Naive thymus-derived CD4-positive, alpha-beta T cell (primary cell): Measurements from ENCODE around the gene MCC. TPM values are rescaled to one million over a fixed set of nuclear protein-coding genes. Genes with fewer than 3 reads are reported as not detected.

Experiments
- ATAC-seq: fragments of 150-1000 bp; cut with Tn5 transposase; 2 replicates; pipeline ENCODE4 v1.10.0; 2021; ENCODE audit warnings: mild to moderate bottlenecking, moderate library complexity
- CTCF ChIA-PET: fragments of 350-600 bp; sonication (Branson Sonifier 250); formaldehyde crosslinking; loops from one replicate; lab custom pipeline; 2021; ENCODE audit warnings: antibody characterized with exemption; lab: Charles Lee
- POLR2A ChIA-PET: fragments of 350-600 bp; sonication (Branson Sonifier 250); formaldehyde crosslinking; loops from one replicate; lab custom pipeline; 2021; ENCODE audit warnings: antibody characterized with exemption, inconsistent platforms; lab: Charles Lee
- DNase-seq, 9 donors: peaks; one replicate each; pipeline versions ENCODE4 v3.0.0 to v3.0.0-alpha.2; 2020 to 2022; ENCODE audit warnings: mixed read lengths in 1 of 9
- H3K27ac ChIP-seq: one replicate; pipeline ENCODE4 v1.7.0; 2013; ENCODE audit warnings: mild to moderate bottlenecking, low read depth, low read length, moderate library complexity
- H3K27me3 ChIP-seq, 2 donors: one replicate each; pipeline ENCODE4 v1.7.0; 2013; ENCODE audit warnings: low read length in 2 of 2, mild to moderate bottlenecking in 2 of 2, moderate library complexity in 2 of 2; ENCODE audit not compliant: control insufficient read depth in 2 of 2, insufficient read depth in 2 of 2
- H3K36me3 ChIP-seq, 3 experiments: 1 replicate in 2 of 3; 2 replicates in 1 of 3; pipeline ENCODE4 v1.7.0; 2013; ENCODE audit warnings: low read length in 3 of 3, mild to moderate bottlenecking in 3 of 3, moderate library complexity in 1 of 3; ENCODE audit not compliant: insufficient read depth in 3 of 3, control insufficient read depth in 2 of 3
- H3K4me1 ChIP-seq, 2 donors: one replicate each; pipeline ENCODE4 v1.7.0; 2013; ENCODE audit warnings: low read length in 2 of 2, mild to moderate bottlenecking in 2 of 2, moderate library complexity in 1 of 2; ENCODE audit not compliant: control insufficient read depth in 2 of 2, insufficient read depth in 2 of 2
- H3K4me3 ChIP-seq: 2 replicates; pipeline ENCODE4 v1.7.0; 2013; ENCODE audit warnings: mild to moderate bottlenecking, low read length
- H3K9me3 ChIP-seq, 3 experiments: 1 replicate in 2 of 3; 2 replicates in 1 of 3; pipeline ENCODE4 v1.7.0; 2013; ENCODE audit warnings: low read length in 3 of 3; ENCODE audit not compliant: control insufficient read depth in 2 of 3
- H3K27ac Mint-ChIP-seq, 9 donors: one replicate each; pipeline ENCODE4 v1.8.0; 2020 to 2022; ENCODE audit warnings: mixed read lengths in 9 of 9, mild to moderate bottlenecking in 8 of 9, moderate library complexity in 5 of 9, inconsistent platforms in 2 of 9
- H3K27me3 Mint-ChIP-seq, 5 donors: one replicate each; pipeline ENCODE4 v1.8.0; 2021 to 2022; ENCODE audit warnings: mixed read lengths in 5 of 5, mild to moderate bottlenecking in 1 of 5
- H3K36me3 Mint-ChIP-seq, 5 donors: one replicate each; pipeline ENCODE4 v1.8.0; 2020 to 2022; ENCODE audit warnings: mixed read lengths in 5 of 5, mild to moderate bottlenecking in 3 of 5, inconsistent platforms in 1 of 5
- H3K4me1 Mint-ChIP-seq, 7 donors: one replicate each; pipeline ENCODE4 v1.8.0; 2020 to 2022; ENCODE audit warnings: mixed read lengths in 7 of 7, mild to moderate bottlenecking in 3 of 7, inconsistent platforms in 1 of 7
- H3K4me3 Mint-ChIP-seq, 10 donors: one replicate each; pipeline ENCODE4 v1.8.0; 2020 to 2022; ENCODE audit warnings: mild to moderate bottlenecking in 10 of 10, mixed read lengths in 10 of 10, moderate library complexity in 6 of 10, inconsistent platforms in 2 of 10
- H3K9me3 Mint-ChIP-seq, 11 donors: one replicate each; pipeline ENCODE4 v1.8.0; 2020 to 2022; ENCODE audit warnings: mixed read lengths in 11 of 11, mild to moderate bottlenecking in 4 of 11, inconsistent platforms in 1 of 11, moderate library complexity in 1 of 11
- intact Hi-C, 2 donors: fragments of 100-400 bp; cut with micrococcal nuclease; formaldehyde crosslinking; loops; one replicate each; pipeline ENCODE4 v1.15.1; 2023
- polyA plus RNA-seq, 2 donors: library from polyadenylated mRNA; unstranded; fragments of 300-500 nt; fragmentation: Illumina TruSeq; gene quantifications; one replicate each; pipeline ENCODE4 v1.2.3, GENCODE V29; 2021
- total RNA-seq, 6 experiments: library from RNA in 5 of 6; stranded (reverse) in 5 of 6; gene quantifications; 1 replicate in 5 of 6; 2 replicates in 1 of 6; pipeline ENCODE4 v1.2.3 and lab custom pipeline; 2021 to 2026

Gene MCC
- total and polyA plus RNA-seq, 7 experiments from 2014 or later = 0.56 to 3.0 (median 0.89) TPM

DNA sequence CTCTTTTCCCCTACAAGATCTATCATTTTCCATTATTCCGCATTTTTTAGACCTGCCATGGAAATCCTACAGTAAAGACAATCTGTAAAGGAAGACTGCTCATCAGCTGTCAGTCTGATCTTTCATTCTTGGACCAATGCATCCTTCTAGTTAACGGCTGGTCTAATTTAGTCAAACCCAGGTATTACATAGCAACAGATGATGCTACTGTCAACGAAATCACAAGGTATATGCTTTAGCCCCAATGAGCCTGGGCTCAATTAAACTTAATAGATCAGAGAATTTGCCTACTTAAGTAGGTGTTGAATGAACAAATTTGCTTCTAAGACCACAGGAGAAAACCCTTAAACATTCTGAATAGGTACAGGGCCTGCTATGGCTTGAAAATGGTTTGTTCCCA is 260.5 kb downstream of the MCC start:
- CTCF ChIA-PET = no interaction called here
- H3K4me1 ChIP-seq = no peaks in the 10 kb centered on the region

DNA sequence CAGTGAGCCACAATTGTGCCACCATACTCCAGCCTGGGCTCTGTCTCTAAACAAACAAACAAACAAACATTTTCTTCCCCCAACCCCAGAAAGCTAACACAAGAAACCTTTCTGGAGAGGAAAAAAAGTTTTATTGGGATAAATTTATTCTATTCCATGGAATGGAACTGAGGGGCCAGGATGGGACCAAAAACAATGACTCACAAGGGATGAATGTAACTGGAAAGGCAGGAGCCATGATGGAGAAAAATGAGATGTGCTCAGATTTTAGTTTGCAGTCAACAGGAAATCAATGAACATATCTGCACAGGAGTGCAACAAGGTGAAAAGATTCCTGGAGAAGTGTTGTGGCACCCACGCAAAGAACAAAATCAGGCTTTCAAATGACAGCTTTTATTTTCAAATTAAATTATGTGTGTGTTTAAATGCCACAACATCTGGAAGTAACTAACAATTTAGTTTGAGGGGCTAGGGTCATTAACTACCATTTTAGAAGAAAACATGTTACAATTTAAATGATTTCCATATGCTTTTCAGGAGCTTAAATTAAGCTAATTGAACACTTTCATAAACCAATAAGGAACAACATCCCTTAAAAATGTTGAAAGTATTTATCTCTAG is 262.0 kb downstream of the MCC start:
- no peaks in the 10 kb centered on the region for H3K36me3 ChIP-seq
- H3K4me3 ChIP-seq = no peak overlapping the region
- ATAC-seq (no peak), DNase-seq (no peak)
- ChIA-PET POLR2A (no interaction called here), CTCF (no interaction called here)
- intact Hi-C loops = no loop called here
- H3K36me3 Mint-ChIP-seq = peaks cover 0 to 8% (median 0%) of the 10 kb centered on the region in 5 donors
- H3K9me3 Mint-ChIP-seq = peaks cover 0 to 1% (median 0%) of the 10 kb centered on the region in 11 donors
- peaks cover 0 to 26% (median 15%) of the 10 kb centered on the region in 5 donors for H3K27me3 Mint-ChIP-seq
- no peak overlapping the region for H3K27ac Mint-ChIP-seq
- no peak overlapping the region for H3K27ac ChIP-seq
- H3K27me3 ChIP-seq = no peaks in the 10 kb centered on the region
- no peaks in the 10 kb centered on the region for H3K9me3 ChIP-seq
- H3K4me3 Mint-ChIP-seq = no peak overlapping the region
- H3K4me1 Mint-ChIP-seq = peaks cover 0 to 2% (median 0%) of the 10 kb centered on the region in 7 donors
- no peaks in the 10 kb centered on the region for H3K4me1 ChIP-seq

More for the DNA sequence above, 260.5 kb downstream of the MCC start:
- Mint-ChIP-seq H3K9me3 (peaks cover 0 to 1% (median 0%) of the 10 kb centered on the region in 11 donors), H3K27ac (no peak overlapping the region), H3K4me3 (no peak overlapping the region), H3K4me1 (peaks cover 0 to 2% (median 0%) of the 10 kb centered on the region in 7 donors), H3K36me3 (peaks cover 0 to 8% (median 0%) of the 10 kb centered on the region in 5 donors), H3K27me3 (peaks cover 0 to 32% (median 15%) of the 10 kb centered on the region in 5 donors)
- no peaks in the 10 kb centered on the region for H3K36me3 ChIP-seq
- intact Hi-C loops = no loop called here
- ATAC-seq (no peak), DNase-seq (no peak)
- H3K27me3 ChIP-seq = no peaks in the 10 kb centered on the region
- no peaks in the 10 kb centered on the region for H3K9me3 ChIP-seq
- H3K4me3 ChIP-seq = no peak overlapping the region
- POLR2A ChIA-PET = no interaction called here
- H3K27ac ChIP-seq = no peak overlapping the region

DNA sequence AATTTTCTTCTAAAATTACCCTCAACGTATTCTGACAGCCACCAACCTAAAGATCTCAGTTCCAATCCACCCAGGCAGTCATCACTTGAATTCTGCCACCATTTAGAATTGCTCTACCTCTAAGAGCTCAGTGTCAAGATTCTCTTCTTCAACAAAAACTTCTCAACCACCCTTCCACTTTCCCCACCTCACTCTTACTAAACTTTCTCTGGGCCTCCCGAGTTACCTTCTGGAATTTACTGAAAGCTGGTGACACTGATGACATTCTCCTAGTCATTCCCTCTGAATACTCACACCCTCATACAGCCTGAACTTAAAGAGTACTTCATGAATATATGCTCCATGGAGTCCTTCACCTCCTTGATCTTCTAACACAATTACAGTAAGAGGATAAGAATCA is 263.0 kb downstream of the MCC start:
- ATAC-seq = no peak
- Histone ChIP-seq H3K36me3 (no peaks in the 10 kb centered on the region), H3K27ac (no peak overlapping the region), H3K4me1 (no peaks in the 10 kb centered on the region), H3K9me3 (no peaks in the 10 kb centered on the region), H3K4me3 (no peak overlapping the region), H3K27me3 (no peaks in the 10 kb centered on the region)
- H3K9me3 Mint-ChIP-seq = peaks cover 0 to 1% (median 0%) of the 10 kb centered on the region in 11 donors
- peaks cover 0 to 2% (median 0%) of the 10 kb centered on the region in 7 donors for H3K4me1 Mint-ChIP-seq
- POLR2A ChIA-PET = no interaction called here
- H3K27ac Mint-ChIP-seq = no peak overlapping the region
- CTCF ChIA-PET = no interaction called here
- H3K4me3 Mint-ChIP-seq = no peak overlapping the region
- H3K36me3 Mint-ChIP-seq = peaks cover 0 to 8% (median 0%) of the 10 kb centered on the region in 5 donors
- no peak for DNase-seq
- peaks cover 0 to 21% (median 15%) of the 10 kb centered on the region in 5 donors for H3K27me3 Mint-ChIP-seq
- intact Hi-C loops = no loop called here

DNA sequence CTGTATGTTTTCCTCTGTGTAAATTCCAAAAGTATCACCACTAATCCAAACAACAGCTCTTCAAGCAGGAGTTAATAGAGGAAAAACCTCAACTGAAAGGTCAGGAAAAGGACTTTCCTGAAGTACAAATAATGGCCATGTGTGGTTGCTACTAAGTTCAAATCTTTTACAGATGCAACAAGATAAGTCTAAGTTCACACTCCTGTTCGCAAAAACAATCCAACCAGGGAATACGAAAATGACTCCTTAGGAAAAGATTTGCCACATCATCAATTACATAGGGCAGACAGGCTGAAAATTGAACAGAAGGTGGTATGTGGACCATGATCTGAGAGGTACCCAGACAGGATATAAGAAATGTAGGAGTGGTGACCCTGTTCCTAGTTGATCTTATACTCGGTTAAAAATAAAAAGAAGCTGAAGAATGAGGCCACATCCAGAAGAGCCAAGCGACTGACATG is 263.6 kb downstream of the MCC start:
- Histone ChIP-seq H3K4me3 (no peak overlapping the region), H3K36me3 (no peaks in the 10 kb centered on the region), H3K27me3 (no peaks in the 10 kb centered on the region), H3K4me1 (no peaks in the 10 kb centered on the region), H3K9me3 (no peaks in the 10 kb centered on the region), H3K27ac (no peak overlapping the region)
- no peak overlapping the region for H3K4me3 Mint-ChIP-seq
- H3K9me3 Mint-ChIP-seq = peaks cover 0 to 1% (median 0%) of the 10 kb centered on the region in 11 donors
- H3K27ac Mint-ChIP-seq = no peak overlapping the region
- no peak for ATAC-seq
- ChIA-PET CTCF (no interaction called here), POLR2A (no interaction called here)
- no peak for DNase-seq
- H3K4me1 Mint-ChIP-seq = peaks cover 0 to 2% (median 0%) of the 10 kb centered on the region in 7 donors
- H3K36me3 Mint-ChIP-seq = peaks cover 0 to 8% (median 0%) of the 10 kb centered on the region in 5 donors
- peaks cover 0 to 17% (median 13%) of the 10 kb centered on the region in 5 donors for H3K27me3 Mint-ChIP-seq
- intact Hi-C loops = no loop called here

DNA sequence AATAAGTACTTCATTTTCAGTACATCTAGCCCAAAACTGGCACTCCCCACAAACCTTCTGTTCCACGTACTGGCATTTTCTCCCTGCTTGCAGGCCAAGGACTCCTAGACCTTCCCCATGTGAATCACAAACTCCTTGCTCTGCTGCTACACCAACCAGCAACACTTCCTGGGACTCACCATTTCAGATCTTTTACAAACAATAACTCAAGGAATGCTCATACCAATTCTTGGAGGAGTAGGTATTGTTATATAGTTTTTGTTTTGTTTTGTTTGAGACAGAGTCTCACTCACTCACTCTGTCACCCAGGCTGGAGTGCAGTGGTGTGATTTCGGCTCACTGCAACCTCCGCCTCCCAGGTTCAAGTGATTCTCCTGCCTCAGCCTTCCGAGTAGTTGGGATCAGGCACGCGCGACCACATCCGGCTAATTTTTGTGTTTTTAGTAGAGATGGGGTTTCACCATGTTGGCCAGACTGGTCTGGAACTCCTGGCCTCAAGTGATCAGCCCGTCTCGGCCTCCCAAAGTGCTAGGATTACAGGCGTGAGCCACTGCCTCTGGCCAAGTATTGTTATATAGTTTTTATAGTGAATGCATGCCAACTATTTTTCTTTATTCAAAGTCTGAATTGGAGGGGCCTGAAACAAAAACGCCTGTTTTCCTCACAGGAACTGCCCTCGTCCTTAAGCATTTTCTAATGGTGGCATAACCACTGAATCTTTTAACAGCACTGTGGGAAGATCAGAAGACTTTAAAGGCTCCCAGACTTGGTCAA is 264.2 kb downstream of the MCC start:
- no peaks in the 10 kb centered on the region for H3K9me3 ChIP-seq
- Mint-ChIP-seq H3K36me3 (peaks cover 0 to 7% (median 0%) of the 10 kb centered on the region in 5 donors), H3K4me3 (no peak overlapping the region), H3K27me3 (peaks cover 0 to 17% (median 13%) of the 10 kb centered on the region in 5 donors), H3K9me3 (peaks cover 0 to 1% (median 0%) of the 10 kb centered on the region in 11 donors), H3K27ac (no peak overlapping the region), H3K4me1 (peaks cover 0 to 2% (median 0%) of the 10 kb centered on the region in 7 donors)
- ChIA-PET POLR2A (no interaction called here), CTCF (no interaction called here)
- no peaks in the 10 kb centered on the region for H3K27me3 ChIP-seq
- H3K4me1 ChIP-seq = no peaks in the 10 kb centered on the region
- ATAC-seq (no peak), DNase-seq (no peak)
- no peaks in the 10 kb centered on the region for H3K36me3 ChIP-seq
- intact Hi-C loops = no loop called here
- no peak overlapping the region for H3K27ac ChIP-seq
- H3K4me3 ChIP-seq = no peak overlapping the region

DNA sequence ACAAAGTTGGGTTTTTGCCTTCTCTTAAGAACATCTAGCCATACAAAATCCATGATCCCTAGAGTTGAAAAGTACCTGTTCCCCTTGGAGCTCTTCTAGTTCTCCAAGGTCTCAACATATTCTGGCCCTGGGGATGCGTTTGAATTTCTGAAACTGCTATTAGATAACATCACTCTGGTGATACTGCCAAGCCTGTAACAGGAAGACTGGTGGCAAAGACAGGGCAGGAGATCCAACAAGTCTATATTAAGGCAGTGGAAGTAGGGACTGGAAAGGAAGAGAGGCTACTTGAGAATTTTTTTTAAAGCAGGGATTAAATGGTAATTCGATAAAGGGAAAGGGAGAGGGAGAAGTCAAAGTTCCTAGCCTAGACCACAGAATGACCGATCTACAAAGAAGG is 264.9 kb downstream of the MCC start:
- ATAC-seq (no peak), DNase-seq (no peak)
- Histone ChIP-seq H3K27ac (no peak overlapping the region), H3K36me3 (no peaks in the 10 kb centered on the region), H3K4me1 (no peaks in the 10 kb centered on the region), H3K4me3 (no peak overlapping the region), H3K9me3 (no peaks in the 10 kb centered on the region), H3K27me3 (no peaks in the 10 kb centered on the region)
- Mint-ChIP-seq H3K4me3 (no peak overlapping the region), H3K9me3 (peaks cover 0 to 1% (median 0%) of the 10 kb centered on the region in 11 donors), H3K27me3 (peaks cover 0 to 11% (median 7%) of the 10 kb centered on the region in 5 donors), H3K4me1 (peaks cover 0 to 2% (median 0%) of the 10 kb centered on the region in 7 donors), H3K27ac (no peak overlapping the region), H3K36me3 (peaks cover 0 to 4% (median 0%) of the 10 kb centered on the region in 5 donors)
- ChIA-PET CTCF (no interaction called here), POLR2A (no interaction called here)
- intact Hi-C loops = no loop called here
